K562 (cell line): ENCODE data around the gene ACSS1. TPM values are rescaled to one million over a fixed set of nuclear protein-coding genes. Genes with fewer than 3 reads are reported as not detected.
A peak's percentile ranks its signal among the peaks of the same experiment; 100 is the strongest.

Experiments
- ATAC-seq: fragments of 200-7000 bp; cut with Tn5 transposase; 3 replicates; pipeline ENCODE4 v1.9.1; 2020; ENCODE audit warnings: moderate library complexity
- BruUV-seq: library from RNA; stranded (reverse); fragments of 400-500 nt; replicated peaks from 2 replicates; lab custom pipeline; 2021; lab: Mats Ljungman, UMichigan
- CTCF ChIA-PET: fragments of 300-600 bp; formaldehyde crosslinking; extraction: SDS; loops from one replicate; lab custom pipeline; 2021; ENCODE audit warnings: low intra/inter-chr PET ratio; lab: Yijun Ruan, JAX
- POLR2A ChIA-PET: fragments of 300-600, 350-650 bp; sonication (Branson Sonifier 250); formaldehyde crosslinking; extraction: SDS; loops from one replicate; lab custom pipeline; 2021; ENCODE audit warnings: antibody characterized with exemption, inconsistent platforms; lab: Yijun Ruan, JAX
- DNase-seq, 4 experiments: peaks; one replicate each; pipeline versions ENCODE4 v3.0.0 to v3.0.0-alpha.2; 2011 to 2018; ENCODE audit warnings: low spot score in 3 of 4, mixed read lengths in 3 of 4; ENCODE audit errors: extremely low read depth in 1 of 4
- FAIRE-seq: peaks from 2 replicates; lab custom pipeline; 2011; peaks lifted over from hg19 to GRCh38; lab: Jason Lieb, UNC
- H2AFZ ChIP-seq: 2 replicates; pipeline ENCODE4 v1.6.0; 2011; ENCODE audit warnings: low read depth, low read length, control low read depth, inconsistent platforms
- H3K27ac ChIP-seq: fragments of 200-600 bp; 3 replicates; pipeline ENCODE4 v1.8.0; 2011; ENCODE audit warnings: low read depth, mild to moderate bottlenecking, control low read depth, inconsistent platforms, low read length, moderate library complexity, mixed read lengths; ENCODE audit errors: extremely low read depth
- H3K27me3 ChIP-seq, 2 experiments: fragments of 300-600 bp in 1 of 2; 2 replicates in 1 of 2; 3 replicates in 1 of 2; pipeline versions ENCODE4 v1.6.0 to v1.8.0; 2011; ENCODE audit warnings: inconsistent platforms in 2 of 2, low read length in 2 of 2, mild to moderate bottlenecking in 1 of 2, mixed read lengths in 1 of 2, moderate library complexity in 1 of 2; ENCODE audit not compliant: control insufficient read depth in 2 of 2, insufficient read depth in 2 of 2
- H3K36me3 ChIP-seq: fragments of 300-600 bp; 3 replicates; pipeline ENCODE4 v1.8.0; 2011; ENCODE audit warnings: mild to moderate bottlenecking, low read length, inconsistent platforms; ENCODE audit not compliant: control insufficient read depth, insufficient read depth
- H3K4me1 ChIP-seq, 2 experiments: fragments of 200-600 bp in 1 of 2; replicated peaks in 1 of 2; 2 replicates in 1 of 2; 3 replicates in 1 of 2; pipeline versions ENCODE4 v1.5.1 to v1.8.0; 2011; ENCODE audit warnings: inconsistent platforms in 2 of 2, low read length in 2 of 2, mild to moderate bottlenecking in 1 of 2, mixed read lengths in 1 of 2, moderate library complexity in 1 of 2; ENCODE audit not compliant: control insufficient read depth in 2 of 2, insufficient read depth in 2 of 2
- H3K4me2 ChIP-seq: 2 replicates; pipeline ENCODE4 v1.6.1; 2011; ENCODE audit warnings: low read length, control low read depth, inconsistent platforms, mixed read lengths; ENCODE audit not compliant: insufficient read depth
- H3K4me3 ChIP-seq: fragments of 200-600 bp; sonication (generic), shearing (Covaris generic); 2 replicates; pipeline ENCODE4 v1.5.1; 2016; ENCODE audit warnings: control low read depth, inconsistent platforms
- H3K79me2 ChIP-seq: fragments of 200-600 bp; 3 replicates; pipeline ENCODE4 v1.8.0; 2011; ENCODE audit warnings: low read length, inconsistent platforms; ENCODE audit not compliant: control insufficient read depth, insufficient read depth
- H3K9ac ChIP-seq, 2 experiments: 2 replicates each; pipeline versions ENCODE4 v1.6.0 to v1.6.1; 2011; ENCODE audit warnings: low read depth in 2 of 2, low read length in 2 of 2, control low read depth in 1 of 2, inconsistent platforms in 1 of 2, mild to moderate bottlenecking in 1 of 2, mixed read lengths in 1 of 2; ENCODE audit not compliant: insufficient read depth in 1 of 2
- H3K9me1 ChIP-seq: one replicate; pipeline ENCODE4 v1.6.0; 2011; ENCODE audit warnings: inconsistent platforms, mild to moderate bottlenecking, low read length, moderate library complexity; ENCODE audit not compliant: control insufficient read depth, insufficient read depth
- H3K9me3 ChIP-seq: replicated peaks from 2 replicates; pipeline ENCODE4 v1.5.1; 2011; ENCODE audit warnings: low read depth, low read length, inconsistent platforms; ENCODE audit not compliant: control insufficient read depth, insufficient read depth
- H4K20me1 ChIP-seq: replicated peaks from 2 replicates; pipeline ENCODE4 v1.6.1; 2011; ENCODE audit warnings: low read length, inconsistent platforms, mixed read lengths; ENCODE audit not compliant: control insufficient read depth, insufficient read depth
- ARID1B ChIP-seq: fragments of 450-650 bp; IDR thresholded peaks from 2 replicates; pipeline ENCODE4 v1.6.1; 2016; ENCODE audit warnings: antibody characterized with exemption, mild to moderate bottlenecking, inconsistent platforms
- BCL6 ChIP-seq: fragments of 250-450 bp; sonication (Bioruptor Pico); IDR thresholded peaks from 2 replicates; pipeline ENCODE4 v1.4.0; 2020
- CBFA2T2 ChIP-seq: fragments of 450-650 bp; conservative IDR thresholded peaks from 2 replicates; pipeline ENCODE4 v1.6.1; 2017; ENCODE audit warnings: mild to moderate bottlenecking
- CBX5 ChIP-seq: IDR thresholded peaks from 2 replicates; pipeline ENCODE4 v1.6.1; 2014; ENCODE audit warnings: low read depth, borderline replicate concordance
- ELF2 ChIP-seq: fragments of 250-450 bp; sonication (Bioruptor Pico); IDR thresholded peaks from 2 replicates; pipeline ENCODE4 v1.5.0; 2021; ENCODE audit warnings: mild to moderate bottlenecking
- ETS2 ChIP-seq: IDR thresholded peaks from 2 replicates; pipeline ENCODE4 v1.6.1; 2016; ENCODE audit warnings: borderline replicate concordance, missing genetic modification characterization, mild to moderate bottlenecking, moderate library complexity, missing compliant biosample characterization; ENCODE audit not compliant: poor library complexity, severe bottlenecking
- LCOR ChIP-seq: sonication (generic); formaldehyde crosslinking; IDR thresholded peaks from 2 replicates; pipeline ENCODE4 v1.8.0; 2022; ENCODE audit warnings: mild to moderate bottlenecking, missing genetic modification reagents
- PURB ChIP-seq: sonication (generic); formaldehyde crosslinking; IDR thresholded peaks from 2 replicates; pipeline ENCODE4 v1.9.0; 2021; ENCODE audit warnings: low read depth, mild to moderate bottlenecking, missing genetic modification reagents
- RBFOX2 ChIP-seq: fragments of 200-400 bp; formaldehyde crosslinking; IDR thresholded peaks from 2 replicates; pipeline ENCODE4 v1.6.1; 2017; ENCODE audit warnings: low read depth, mild to moderate bottlenecking, low read length, moderate library complexity
- SNRNP70 ChIP-seq: fragments of 200-400 bp; formaldehyde crosslinking; optimal IDR thresholded peaks from 2 replicates; pipeline ENCODE3; 2017; ENCODE audit warnings: low read depth, low read length
- SREBF1 ChIP-seq: fragments of 150-350 bp; IDR thresholded peaks from 2 replicates; pipeline ENCODE4 v1.6.1; 2014; ENCODE audit warnings: antibody characterized with exemption, low read depth, low read length, borderline replicate concordance
- ZNF121 ChIP-seq: sonication (generic); formaldehyde crosslinking; conservative IDR thresholded peaks from 2 replicates; pipeline ENCODE4 v1.8.0; 2022; ENCODE audit warnings: missing genetic modification reagents
- ZNF561 ChIP-seq: fragments of 450-650 bp; formaldehyde crosslinking; conservative IDR thresholded peaks from 2 replicates; pipeline ENCODE4 v1.4.0; 2020; ENCODE audit warnings: mild to moderate bottlenecking, moderate library complexity
- WGBS: fragments of 100-300 bp; shearing (Covaris generic); methylation state at CpG from one replicate; pipeline ENCODE4 v1.1.6; 2016; ENCODE audit warnings: low coverage, mixed read lengths; ENCODE audit not compliant: insufficient coverage; ENCODE audit errors: missing lambda C conversion rate; 5-methylcytosine and 5-hydroxymethylcytosine counted together
- in situ Hi-C: fragments of 300-500 bp; cut with MboI; formaldehyde crosslinking; loops from 4 replicates; pipeline ENCODE4 v1.15.0; 2018; ENCODE audit warnings: inconsistent platforms, mixed read lengths
- intact Hi-C: fragments of 100-400 bp; cut with micrococcal nuclease; formaldehyde crosslinking; loops from 2 replicates; pipeline ENCODE4 v1.14.2; 2022
- polyA plus RNA-seq, 8 experiments: library from polyadenylated mRNA; depleted of rRNA in 4 of 8; stranded (reverse) in 5 of 8; unstranded in 3 of 8; fragments of >200 nt; fragmentation: Nextera tagmentation in 2 of 8; fragmentation: Illumina TruSeq in 1 of 8; extraction: Ambion mirVana in 2 of 8; extraction: Trizol in 1 of 8; gene quantifications; 2 replicates each; pipeline versions ENCODE4 v1.2.1 to v1.2.3, GENCODE V29; 2011 to 2014; ENCODE audit warnings: inconsistent platforms in 1 of 8, missing spikeins in 1 of 8
- total RNA-seq, 7 experiments: library from RNA; depleted of rRNA in 6 of 7; stranded (reverse); fragments of >200 nt in 6 of 7; fragmentation: Illumina TruSeq in 2 of 7; extraction: Trizol in 2 of 7; gene quantifications; 2 replicates each; pipeline versions ENCODE4 v1.2.1 to v1.2.3, GENCODE V29; 2011 to 2021; ENCODE audit warnings: low replicate concordance in 1 of 7
- TF ChIP-seq, protein P1 (sequence below): sonication (generic); formaldehyde crosslinking; IDR thresholded peaks from 2 replicates; pipeline ENCODE4 v1.8.0; 2022; ENCODE audit warnings: missing genetic modification reagents, mild to moderate bottlenecking, borderline replicate concordance
- TF ChIP-seq, protein P2 (sequence below): fragments of 200-400 bp; formaldehyde crosslinking; IDR thresholded peaks from 2 replicates; pipeline ENCODE4 v1.6.1; 2017; ENCODE audit warnings: mild to moderate bottlenecking, low read depth, low read length, moderate library complexity
- TF ChIP-seq, protein P3 (sequence below): fragments of 450-650 bp; IDR thresholded peaks from 2 replicates; pipeline ENCODE4 v1.7.1; 2018; ENCODE audit warnings: mild to moderate bottlenecking, low read depth; ENCODE audit not compliant: partially characterized antibody

Gene ACSS1
- total and polyA plus RNA-seq, 9 of the 15 experiments (the other 6 are each of a cell fraction or from before 2014, with no cell fraction given): 0.07 to 2.1 (median 0.27) TPM; not detected in 3

DNA sequence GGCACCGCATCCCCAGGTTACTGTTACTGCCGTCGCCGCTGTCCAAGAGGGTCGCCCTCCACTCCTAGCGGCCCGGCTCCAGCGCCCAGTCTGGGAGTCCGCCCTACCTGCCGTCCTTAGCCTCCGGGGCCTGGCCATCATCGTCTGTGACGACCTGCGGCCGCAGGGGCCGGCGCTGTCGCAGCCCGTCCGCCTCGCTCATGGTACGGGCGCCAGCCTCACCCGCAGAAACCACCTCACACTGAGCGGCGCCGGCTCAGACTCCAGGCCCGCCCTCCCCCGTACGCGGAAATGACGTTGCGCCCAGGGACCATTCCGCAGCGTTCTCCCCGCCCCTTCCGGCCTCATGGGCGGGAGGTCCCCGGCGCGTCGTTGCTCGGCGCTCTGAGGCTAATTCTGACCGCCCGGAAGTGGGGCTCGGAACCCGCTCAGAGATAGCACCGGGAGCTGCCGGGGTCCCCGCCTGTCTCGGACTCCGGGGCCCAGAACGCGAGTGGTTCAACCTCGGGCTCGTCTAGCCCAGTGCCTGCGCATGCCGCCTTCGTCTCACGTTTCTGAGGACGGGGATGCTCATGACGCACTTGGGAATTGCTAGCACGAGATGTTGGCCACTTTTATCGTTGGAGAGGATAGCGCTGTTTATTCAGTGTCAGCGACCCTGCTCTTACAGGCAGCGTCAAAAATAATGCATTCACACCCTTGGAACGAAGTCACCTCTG, 65.3 kb downstream of the ACSS1 start, which contains the start of gene APMAP:
Gene APMAP (minus strand): TSS at position 265 of the 719 bp plus-strand sequence. CDS start 63 bp downstream, at position 202.
- Histone ChIP-seq H3K27ac (peak within 1 kb of the TSS; percentile 74), H3K9me3 (no peaks in the 10 kb centered on the region), H4K20me1 (peaks cover 4% of the 10 kb centered on the region; the same call in 1 of the 2 replicates), H3K9ac (peak within 1 kb of the TSS; percentile 77 to 95), H3K9me1 (no peaks in the 10 kb centered on the region), H3K4me1 (peaks cover 10 to 11% of the 10 kb centered on the region in 2 experiments; a peak in 4 of 5 replicates), H3K4me2 (peak within 1 kb of the TSS; percentile 91), H3K36me3 (peaks cover 5% of the 10 kb centered on the region; the same call in 1 of the 3 replicates), H3K79me2 (peaks cover 22% of the 10 kb centered on the region), H3K27me3 (no peaks in the 10 kb centered on the region; a peak in 2 of 5 replicates), H3K4me3 (peak within 1 kb of the TSS; percentile 86), H2AFZ (peak within 1 kb of the TSS; percentile 95)
- POLR2A ChIA-PET: interaction anchor here (0.6 kb wide), 1 partner anchor 1084 kb away, joined by 3 read pairs; no protein-coding TSS in a partner anchor
- FAIRE-seq: peak; percentile 77
- CTCF ChIA-PET: interaction anchor here (0.7 to 3.8 kb wide), 2 partner anchors 72 to 581 kb away, joined by 3 to 34 read pairs; no protein-coding TSS in a partner anchor
- peak; percentile 88 to 93 (median 92) for DNase-seq
- intact Hi-C loops: loop anchor here (10.0 kb wide), 2 partner anchors 302 to 402 kb away; partner anchors contain the start of gene ABHD12
- ATAC-seq: peak; percentile 97
- in situ Hi-C loops: loop anchor here (5.0 kb wide), 1 partner anchor 70 kb away; no protein-coding TSS in a partner anchor
- WGBS: under 1% methylated on average over 58 of the region's 69 CpGs
- BruUV-seq: no TSS peak
- TF ChIP-seq LCOR (CRISPR knock-in tag) (no peak), ZNF121 (CRISPR knock-in tag) (no peak), ARID1B (no peak), BCL6 (no peak), PURB (CRISPR knock-in tag) (no peak), CBFA2T2 (no peak), ZNF561 (CRISPR knock-in tag) (no peak), ELF2 (peak; percentile 67), SREBF1 (no peak), SNRNP70 (no peak), ETS2 (tag) (no peak), RBFOX2 (peak; percentile 95), CBX5 (no peak)
- TF ChIP-seq, protein P1, sequence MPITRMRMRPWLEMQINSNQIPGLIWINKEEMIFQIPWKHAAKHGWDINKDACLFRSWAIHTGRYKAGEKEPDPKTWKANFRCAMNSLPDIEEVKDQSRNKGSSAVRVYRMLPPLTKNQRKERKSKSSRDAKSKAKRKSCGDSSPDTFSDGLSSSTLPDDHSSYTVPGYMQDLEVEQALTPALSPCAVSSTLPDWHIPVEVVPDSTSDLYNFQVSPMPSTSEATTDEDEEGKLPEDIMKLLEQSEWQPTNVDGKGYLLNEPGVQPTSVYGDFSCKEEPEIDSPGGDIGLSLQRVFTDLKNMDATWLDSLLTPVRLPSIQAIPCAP: no peak
- TF ChIP-seq, protein P2, sequence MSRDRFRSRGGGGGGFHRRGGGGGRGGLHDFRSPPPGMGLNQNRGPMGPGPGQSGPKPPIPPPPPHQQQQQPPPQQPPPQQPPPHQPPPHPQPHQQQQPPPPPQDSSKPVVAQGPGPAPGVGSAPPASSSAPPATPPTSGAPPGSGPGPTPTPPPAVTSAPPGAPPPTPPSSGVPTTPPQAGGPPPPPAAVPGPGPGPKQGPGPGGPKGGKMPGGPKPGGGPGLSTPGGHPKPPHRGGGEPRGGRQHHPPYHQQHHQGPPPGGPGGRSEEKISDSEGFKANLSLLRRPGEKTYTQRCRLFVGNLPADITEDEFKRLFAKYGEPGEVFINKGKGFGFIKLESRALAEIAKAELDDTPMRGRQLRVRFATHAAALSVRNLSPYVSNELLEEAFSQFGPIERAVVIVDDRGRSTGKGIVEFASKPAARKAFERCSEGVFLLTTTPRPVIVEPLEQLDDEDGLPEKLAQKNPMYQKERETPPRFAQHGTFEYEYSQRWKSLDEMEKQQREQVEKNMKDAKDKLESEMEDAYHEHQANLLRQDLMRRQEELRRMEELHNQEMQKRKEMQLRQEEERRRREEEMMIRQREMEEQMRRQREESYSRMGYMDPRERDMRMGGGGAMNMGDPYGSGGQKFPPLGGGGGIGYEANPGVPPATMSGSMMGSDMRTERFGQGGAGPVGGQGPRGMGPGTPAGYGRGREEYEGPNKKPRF: no peak
- TF ChIP-seq, protein P3, sequence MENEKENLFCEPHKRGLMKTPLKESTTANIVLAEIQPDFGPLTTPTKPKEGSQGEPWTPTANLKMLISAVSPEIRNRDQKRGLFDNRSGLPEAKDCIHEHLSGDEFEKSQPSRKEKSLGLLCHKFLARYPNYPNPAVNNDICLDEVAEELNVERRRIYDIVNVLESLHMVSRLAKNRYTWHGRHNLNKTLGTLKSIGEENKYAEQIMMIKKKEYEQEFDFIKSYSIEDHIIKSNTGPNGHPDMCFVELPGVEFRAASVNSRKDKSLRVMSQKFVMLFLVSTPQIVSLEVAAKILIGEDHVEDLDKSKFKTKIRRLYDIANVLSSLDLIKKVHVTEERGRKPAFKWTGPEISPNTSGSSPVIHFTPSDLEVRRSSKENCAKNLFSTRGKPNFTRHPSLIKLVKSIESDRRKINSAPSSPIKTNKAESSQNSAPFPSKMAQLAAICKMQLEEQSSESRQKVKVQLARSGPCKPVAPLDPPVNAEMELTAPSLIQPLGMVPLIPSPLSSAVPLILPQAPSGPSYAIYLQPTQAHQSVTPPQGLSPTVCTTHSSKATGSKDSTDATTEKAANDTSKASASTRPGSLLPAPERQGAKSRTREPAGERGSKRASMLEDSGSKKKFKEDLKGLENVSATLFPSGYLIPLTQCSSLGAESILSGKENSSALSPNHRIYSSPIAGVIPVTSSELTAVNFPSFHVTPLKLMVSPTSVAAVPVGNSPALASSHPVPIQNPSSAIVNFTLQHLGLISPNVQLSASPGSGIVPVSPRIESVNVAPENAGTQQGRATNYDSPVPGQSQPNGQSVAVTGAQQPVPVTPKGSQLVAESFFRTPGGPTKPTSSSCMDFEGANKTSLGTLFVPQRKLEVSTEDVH: peak; percentile 60
